ENCODE results near the gene HAND1.

The HAND1 gene

DNA sequence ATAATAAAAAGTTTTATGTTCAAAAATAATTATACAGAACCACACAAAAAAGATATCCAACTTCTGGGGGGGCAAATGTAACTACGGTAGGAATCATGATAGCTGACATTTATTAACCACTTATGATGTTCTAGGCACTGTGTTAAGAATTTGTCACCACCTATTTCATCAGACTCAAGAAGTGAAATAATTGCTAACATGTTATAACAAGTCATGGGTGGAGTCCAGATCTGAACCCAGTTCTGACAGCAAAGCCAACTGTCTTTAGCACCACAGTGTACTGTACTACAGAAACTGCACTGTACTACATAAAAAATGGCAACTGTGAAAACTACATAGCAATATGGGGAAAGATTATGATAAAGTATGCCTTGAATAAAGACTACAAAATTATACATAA, 35.2 kb downstream of the HAND1 start:
- TF ChIP-seq, protein P1, sequence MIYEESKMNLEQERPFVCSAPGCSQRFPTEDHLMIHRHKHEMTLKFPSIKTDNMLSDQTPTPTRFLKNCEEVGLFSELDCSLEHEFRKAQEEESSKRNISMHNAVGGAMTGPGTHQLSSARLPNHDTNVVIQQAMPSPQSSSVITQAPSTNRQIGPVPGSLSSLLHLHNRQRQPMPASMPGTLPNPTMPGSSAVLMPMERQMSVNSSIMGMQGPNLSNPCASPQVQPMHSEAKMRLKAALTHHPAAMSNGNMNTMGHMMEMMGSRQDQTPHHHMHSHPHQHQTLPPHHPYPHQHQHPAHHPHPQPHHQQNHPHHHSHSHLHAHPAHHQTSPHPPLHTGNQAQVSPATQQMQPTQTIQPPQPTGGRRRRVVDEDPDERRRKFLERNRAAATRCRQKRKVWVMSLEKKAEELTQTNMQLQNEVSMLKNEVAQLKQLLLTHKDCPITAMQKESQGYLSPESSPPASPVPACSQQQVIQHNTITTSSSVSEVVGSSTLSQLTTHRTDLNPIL (CRISPR knock-in tag; IDR thresholded peaks at IDR 0.05; ENCODE audit: low read depth) = no peak
- no peak for ATAC-seq

GRCh38 chr5:154440540-154440939, 37.5 kb downstream of the HAND1 start:
- no peak for TF ChIP-seq BACH2 (CRISPR knock-in tag; IDR thresholded peaks at IDR 0.05; ENCODE audit: borderline replicate concordance)
- no peak for TF ChIP-seq ARNTL (CRISPR knock-in tag; IDR thresholded peaks at IDR 0.05; ENCODE audit: borderline replicate concordance, low read depth)
- TF ChIP-seq POU6F1 (CRISPR knock-in tag; IDR thresholded peaks at IDR 0.05; ENCODE audit: borderline replicate concordance, low read depth) = no peak
- TF ChIP-seq ZC3H10 (CRISPR knock-in tag; IDR thresholded peaks at IDR 0.05) = no peak
- no peak for TF ChIP-seq CSRNP3 (CRISPR knock-in tag; IDR thresholded peaks at IDR 0.05)
- TF ChIP-seq ZFP30 (CRISPR knock-in tag; IDR thresholded peaks at IDR 0.05) = no peak
- TF ChIP-seq SNAI2 (CRISPR knock-in tag; IDR thresholded peaks at IDR 0.05) = no peak
- TF ChIP-seq OSR1 (CRISPR knock-in tag; IDR thresholded peaks at IDR 0.05) = no peak
- TF ChIP-seq ZNF70 (CRISPR knock-in tag; IDR thresholded peaks at IDR 0.05) = no peak
- no peak for TF ChIP-seq CSDC2 (CRISPR knock-in tag; IDR thresholded peaks at IDR 0.05)
- no peak for TF ChIP-seq PPARA (CRISPR knock-in tag; IDR thresholded peaks at IDR 0.05; ENCODE audit: borderline replicate concordance)
- TF ChIP-seq ISL1 (CRISPR knock-in tag; IDR thresholded peaks at IDR 0.05) = no peak
- no peak for ATAC-seq

DNA sequence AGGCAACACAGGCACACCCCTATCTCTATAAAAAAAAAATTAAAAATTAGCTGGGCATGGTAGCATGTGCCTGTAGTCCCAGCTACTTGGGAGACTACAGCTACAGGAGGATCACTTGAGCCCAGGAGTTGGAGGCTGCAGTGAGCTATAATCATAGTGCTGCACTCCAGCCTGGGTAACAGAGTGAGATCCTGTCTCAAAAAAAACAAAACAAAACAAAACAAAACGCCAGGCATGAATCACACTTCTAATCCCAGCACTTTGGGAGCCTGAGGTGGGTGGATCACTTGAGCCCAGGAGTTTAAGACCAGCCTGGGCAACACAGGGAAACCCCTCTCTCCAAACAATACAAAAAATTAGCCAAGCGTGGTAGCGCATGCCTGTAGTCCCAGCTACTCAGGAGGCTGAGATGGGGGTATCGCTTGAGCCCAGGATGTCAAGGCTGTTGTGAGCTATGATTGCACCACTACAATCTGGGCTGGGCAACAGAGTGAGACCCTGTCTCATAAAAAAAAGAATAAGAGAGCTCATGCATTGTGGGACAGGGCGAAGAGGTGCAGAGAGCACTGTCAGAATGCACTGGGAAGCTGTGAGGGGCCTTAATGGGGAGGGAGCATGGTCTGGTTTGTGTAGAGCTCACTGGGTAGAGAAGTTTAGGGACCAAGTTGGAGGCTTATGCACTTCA, 40.6 kb downstream of the HAND1 start:
- no peak for ATAC-seq
- TF ChIP-seq ZNF70 (CRISPR knock-in tag; IDR thresholded peaks at IDR 0.05) (no peak), ZFP30 (CRISPR knock-in tag; IDR thresholded peaks at IDR 0.05) (no peak), ZNF8 (CRISPR knock-in tag; IDR thresholded peaks at IDR 0.05) (no peak), ZNF565 (CRISPR knock-in tag; conservative IDR thresholded peaks at IDR 0.05; ENCODE audit: low read depth) (no peak)

- TF ChIP-seq TOX (CRISPR knock-in tag; IDR thresholded peaks at IDR 0.05; ENCODE audit: borderline replicate concordance) (no peak), SNAI2 (CRISPR knock-in tag; IDR thresholded peaks at IDR 0.05) (no peak), ZNF8 (CRISPR knock-in tag; IDR thresholded peaks at IDR 0.05) (no peak), TCF4 (CRISPR knock-in tag; IDR thresholded peaks at IDR 0.05; ENCODE audit: borderline replicate concordance) (no peak), CSRNP3 (CRISPR knock-in tag; IDR thresholded peaks at IDR 0.05) (no peak)
- ATAC-seq = no peak
These were observed 42.8 kb downstream of the HAND1 start for GRCh38 chr5:154435226-154435625.

GRCh38 chr5:154430961-154431630, 46.9 kb downstream of the HAND1 start:
- ATAC-seq = no peak
- TF ChIP-seq ZNF70 (CRISPR knock-in tag; IDR thresholded peaks at IDR 0.05) = no peak
- TF ChIP-seq, protein P2, sequence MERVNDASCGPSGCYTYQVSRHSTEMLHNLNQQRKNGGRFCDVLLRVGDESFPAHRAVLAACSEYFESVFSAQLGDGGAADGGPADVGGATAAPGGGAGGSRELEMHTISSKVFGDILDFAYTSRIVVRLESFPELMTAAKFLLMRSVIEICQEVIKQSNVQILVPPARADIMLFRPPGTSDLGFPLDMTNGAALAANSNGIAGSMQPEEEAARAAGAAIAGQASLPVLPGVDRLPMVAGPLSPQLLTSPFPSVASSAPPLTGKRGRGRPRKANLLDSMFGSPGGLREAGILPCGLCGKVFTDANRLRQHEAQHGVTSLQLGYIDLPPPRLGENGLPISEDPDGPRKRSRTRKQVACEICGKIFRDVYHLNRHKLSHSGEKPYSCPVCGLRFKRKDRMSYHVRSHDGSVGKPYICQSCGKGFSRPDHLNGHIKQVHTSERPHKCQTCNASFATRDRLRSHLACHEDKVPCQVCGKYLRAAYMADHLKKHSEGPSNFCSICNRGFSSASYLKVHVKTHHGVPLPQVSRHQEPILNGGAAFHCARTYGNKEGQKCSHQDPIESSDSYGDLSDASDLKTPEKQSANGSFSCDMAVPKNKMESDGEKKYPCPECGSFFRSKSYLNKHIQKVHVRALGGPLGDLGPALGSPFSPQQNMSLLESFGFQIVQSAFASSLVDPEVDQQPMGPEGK (CRISPR knock-in tag; IDR thresholded peaks at IDR 0.05; ENCODE audit: borderline replicate concordance) = no peak
- TF ChIP-seq RARB (CRISPR knock-in tag; IDR thresholded peaks at IDR 0.05) = no peak
- no peak for TF ChIP-seq ZFP3 (CRISPR knock-in tag; IDR thresholded peaks at IDR 0.05)
- no peak for TF ChIP-seq CSRNP3 (CRISPR knock-in tag; IDR thresholded peaks at IDR 0.05)
- no peak for TF ChIP-seq ZFP30 (CRISPR knock-in tag; IDR thresholded peaks at IDR 0.05)
- no peak for TF ChIP-seq POU6F1 (CRISPR knock-in tag; IDR thresholded peaks at IDR 0.05; ENCODE audit: borderline replicate concordance, low read depth)
- TF ChIP-seq, protein P1 (CRISPR knock-in tag; IDR thresholded peaks at IDR 0.05; ENCODE audit: low read depth) = no peak
- TF ChIP-seq ISL1 (CRISPR knock-in tag; IDR thresholded peaks at IDR 0.05) = no peak
